GM23338 (cell line): ENCODE results near the gene C16orf82. TPM values are rescaled to one million over a fixed set of nuclear protein-coding genes. Genes with fewer than 3 reads are reported as not detected.

ENCODE experiments used
- NANOG ChIP-seq: IDR thresholded peaks from 2 replicates; pipeline ENCODE4 v1.6.1; 2016; ENCODE audit warnings: antibody characterized with exemption, borderline replicate concordance
- ZNF114 ChIP-seq: fragments of 250-450 bp; sonication (Bioruptor Pico); IDR thresholded peaks from 2 replicates; pipeline ENCODE4 v1.5.0; 2020; ENCODE audit warnings: mild to moderate bottlenecking, moderate library complexity
- ZNF331 ChIP-seq: fragments of 250-450 bp; sonication (Bioruptor Pico); IDR thresholded peaks from 2 replicates; pipeline ENCODE4 v1.5.0; 2020; ENCODE audit warnings: low read depth, mild to moderate bottlenecking, moderate library complexity
- polyA plus RNA-seq: library from polyadenylated mRNA; unstranded; fragments of >200 nt; fragmentation: Nextera tagmentation; extraction: Ambion mirVana; gene quantifications from 2 replicates; pipeline ENCODE4 v1.2.1, GENCODE V29; 2016
- total RNA-seq: library from RNA; depleted of rRNA; stranded (reverse); fragments of >200 nt; shearing (Covaris generic); gene quantifications from 2 replicates; pipeline ENCODE4 v1.2.3, GENCODE V29; 2014; rRNA removed

C16orf82 gene
- total and polyA plus RNA-seq, 2 experiments from 2014 or later = not detected

DNA sequence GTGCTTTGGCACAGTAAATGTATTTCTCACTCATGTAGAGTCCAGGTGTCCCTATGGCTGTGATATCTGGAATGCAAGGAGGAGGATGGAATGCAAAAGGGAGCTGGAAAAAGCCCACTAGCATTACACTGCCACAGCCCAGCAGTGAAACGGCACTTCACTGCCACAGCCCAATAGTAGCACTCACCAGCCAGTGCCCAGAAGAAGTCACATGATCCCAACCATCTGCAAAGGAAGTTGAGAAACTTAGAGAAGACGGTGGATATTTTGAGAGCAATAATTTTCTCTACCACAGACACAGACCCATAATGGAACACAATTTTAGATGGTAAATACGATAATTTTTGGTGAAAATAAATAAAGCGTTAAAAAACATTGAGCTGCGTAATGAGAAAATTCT, 51.8 kb downstream of the C16orf82 start (continued):
- TF ChIP-seq NANOG (no peak), ZNF331 (CRISPR knock-in tag) (no peak), ZNF114 (no peak)

Other genes starting within 250 kb of the C16orf82 start
- gene KDM8, start 136.6 kb downstream of the C16orf82 start, total RNA-seq = 5.1 and 9.1 TPM in 2 replicates
- 3.8 and 5.7 TPM in 2 replicates for gene KDM8, start 136.6 kb downstream of the C16orf82 start, polyA plus RNA-seq
- 30.6 and 33.9 TPM in 2 replicates for gene NSMCE1, start 201.8 kb downstream of the C16orf82 start, total RNA-seq
- gene NSMCE1, start 201.8 kb downstream of the C16orf82 start, polyA plus RNA-seq = 47.2 and 50.8 TPM in 2 replicates
- gene IL4R, start 247.0 kb downstream of the C16orf82 start, total RNA-seq = 16.9 and 17.6 TPM in 2 replicates
- 5.6 and 6.4 TPM in 2 replicates for gene IL4R, start 247.0 kb downstream of the C16orf82 start, polyA plus RNA-seq